GM18951 (cell line): Measurements from ENCODE around the gene CEP131.

Experiments
- POLR2A ChIP-seq: IDR thresholded peaks from 4 replicates; pipeline ENCODE4 v1.6.1; 2011; ENCODE audit warnings: mild to moderate bottlenecking; ENCODE audit not compliant: insufficient read length, insufficient read depth; ENCODE audit errors: extremely low read depth
- in situ Hi-C: fragments of 300-500 bp; cut with MboI; formaldehyde crosslinking; loops from one replicate; pipeline ENCODE4 v1.12.0; 2022; ENCODE audit warnings: low sequenced_read_pairs, mixed read lengths, inconsistent platforms; ENCODE audit not compliant: unreplicated experiment

Gene CEP131

DNA sequence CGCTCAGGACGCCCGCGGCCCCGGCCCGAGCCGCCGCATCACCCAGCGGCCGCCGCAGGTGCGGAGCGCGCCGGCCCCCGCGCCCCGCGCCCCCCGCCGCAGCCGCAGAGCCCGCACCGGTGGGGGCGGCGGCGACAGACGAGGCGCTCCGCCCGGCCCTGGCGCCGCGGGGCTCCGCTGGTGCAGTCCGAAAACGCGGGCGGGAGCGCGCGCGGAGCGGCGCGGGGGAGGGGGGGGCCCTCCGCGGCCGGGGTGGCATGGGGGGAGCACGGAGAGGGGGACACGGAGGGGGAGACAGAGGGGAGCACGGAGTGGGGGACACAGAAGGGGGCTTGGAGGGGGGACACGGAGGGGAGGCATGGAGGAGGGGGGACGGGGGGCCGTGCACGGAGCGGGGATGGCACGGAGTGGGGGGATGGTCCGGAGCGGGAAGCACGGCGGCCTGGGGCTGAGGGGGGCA lies 56.7 kb downstream of the CEP131 start, which contains the start of gene AATK:
Gene AATK (minus strand): TSS at position 189 of the 460 bp plus-strand sequence. CDS start 229 bp downstream, outside the sequence.
- in situ Hi-C loops: no loop called here
- no peak for TF ChIP-seq POLR2A

DNA sequence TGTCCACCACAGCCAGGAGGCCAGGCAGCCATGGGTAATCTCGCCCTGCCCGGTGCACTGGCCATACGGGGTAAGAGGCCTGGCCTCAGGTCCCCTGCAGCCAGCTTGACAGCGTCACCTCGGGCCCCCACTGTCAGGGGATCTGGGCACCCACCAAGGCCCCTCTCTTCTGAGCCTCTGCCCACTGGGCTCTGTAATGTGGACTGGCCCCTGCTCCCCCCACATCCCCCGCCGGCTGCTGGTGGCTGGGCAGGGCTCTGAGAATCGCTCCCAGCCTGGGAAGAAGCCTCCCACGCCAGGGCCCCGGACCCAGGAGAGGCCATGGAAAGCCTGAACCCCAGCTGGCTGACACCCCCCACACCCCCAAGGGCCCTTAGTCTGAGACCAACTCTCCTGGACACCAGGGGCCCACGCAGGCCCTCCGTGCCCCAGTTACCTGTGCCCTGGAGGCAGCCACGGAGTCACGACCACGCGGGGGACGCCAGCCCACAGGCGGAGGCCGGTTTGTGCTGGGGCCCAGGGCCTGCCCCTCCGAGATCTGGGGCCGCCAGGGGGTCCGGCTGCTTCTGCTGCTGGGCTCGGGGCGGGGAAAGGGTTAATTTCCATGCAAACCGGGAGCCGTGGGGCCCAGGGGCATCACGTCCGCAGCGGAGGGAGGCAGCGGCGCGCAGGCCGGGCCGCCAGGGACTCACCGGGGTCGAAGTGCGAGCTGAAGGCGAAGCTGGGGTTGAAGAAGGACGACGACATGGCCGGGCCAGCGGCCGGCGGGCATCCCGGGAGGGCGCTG lies 57.3 kb downstream of the CEP131 start, which contains the start of gene PVALEF:
Gene PVALEF (plus strand): TSS at position 262 of the 787 bp plus-strand sequence. CDS start 15,720 bp downstream, outside the sequence.
- no peak for TF ChIP-seq POLR2A
- in situ Hi-C loops: no loop called here

DNA sequence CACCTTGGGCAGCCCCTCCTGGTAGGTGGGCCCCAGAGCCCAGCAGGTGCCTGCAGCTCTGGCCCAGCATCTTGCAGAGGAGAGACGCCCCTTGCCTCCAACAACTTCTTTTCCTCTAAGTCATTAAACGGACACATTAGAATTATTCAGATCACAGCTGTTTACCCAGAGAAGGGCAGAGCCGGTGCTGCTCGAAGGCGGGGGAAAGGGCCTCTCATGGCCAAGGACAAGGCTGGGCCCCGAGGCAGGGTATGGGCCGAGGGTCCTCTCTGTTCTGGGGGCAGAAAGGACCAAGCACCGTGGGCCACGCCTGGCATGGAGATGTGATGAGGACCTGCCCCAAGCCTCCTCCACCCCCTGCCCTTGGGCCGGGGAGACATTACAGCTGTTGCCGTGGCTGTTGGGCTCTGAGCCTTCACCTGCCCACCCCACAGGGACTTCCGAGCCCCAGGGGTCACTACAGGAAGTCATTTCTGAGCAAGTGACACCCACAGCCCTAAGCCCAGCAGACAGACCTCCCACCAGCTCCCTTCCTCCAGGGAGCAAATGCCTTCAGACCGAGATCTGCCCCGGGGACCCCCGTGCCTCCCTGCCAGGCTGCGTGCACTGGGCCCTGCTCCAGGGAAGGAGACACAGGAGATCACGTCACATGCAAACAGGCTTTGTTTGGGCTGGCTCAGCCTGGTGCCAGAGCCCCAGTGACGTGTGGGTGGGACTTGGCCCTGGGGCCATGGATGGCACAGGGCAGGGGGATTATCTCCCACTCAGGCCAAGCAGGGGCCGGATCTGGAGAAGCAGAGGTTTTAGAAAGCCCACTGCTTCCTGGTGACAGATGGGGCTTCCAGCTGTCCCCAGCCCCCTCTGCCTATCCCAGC lies 58.2 kb downstream of the CEP131 start:
- no peak for TF ChIP-seq POLR2A
- in situ Hi-C loops: no loop called here

DNA sequence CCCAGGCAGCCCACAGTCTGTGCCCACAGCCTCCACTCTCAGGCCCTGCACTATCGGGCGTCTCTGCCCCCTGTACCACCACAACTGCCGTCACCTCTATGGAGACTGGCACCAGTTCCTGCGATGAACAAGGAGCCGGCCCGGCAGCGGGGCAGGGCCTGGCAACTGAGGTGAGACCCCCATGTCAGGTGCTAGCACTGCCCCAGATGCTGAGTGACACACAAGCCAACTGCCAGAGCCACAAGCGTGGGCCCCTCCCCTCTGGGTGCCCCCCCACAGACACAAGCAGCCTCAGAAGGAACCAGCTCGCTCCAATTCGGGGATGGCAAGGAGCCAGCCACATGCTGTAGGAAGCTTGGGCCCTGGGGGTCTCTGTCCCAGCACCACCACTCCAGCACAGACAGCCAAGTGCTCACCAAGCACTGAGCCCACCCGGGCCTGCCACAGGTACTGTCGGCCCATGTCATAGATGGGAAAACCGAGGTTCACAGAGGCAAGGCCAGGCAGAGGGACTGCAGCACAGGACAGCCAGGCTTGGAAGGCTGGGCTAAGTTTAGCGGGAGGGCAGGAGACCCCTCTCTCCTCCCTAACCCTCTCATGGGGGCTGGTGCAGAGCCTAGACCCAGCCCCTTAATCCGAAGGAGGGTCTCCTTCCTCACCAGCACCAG lies 58.9 kb downstream of the CEP131 start:
- in situ Hi-C loops: no loop called here
- TF ChIP-seq POLR2A: no peak

DNA sequence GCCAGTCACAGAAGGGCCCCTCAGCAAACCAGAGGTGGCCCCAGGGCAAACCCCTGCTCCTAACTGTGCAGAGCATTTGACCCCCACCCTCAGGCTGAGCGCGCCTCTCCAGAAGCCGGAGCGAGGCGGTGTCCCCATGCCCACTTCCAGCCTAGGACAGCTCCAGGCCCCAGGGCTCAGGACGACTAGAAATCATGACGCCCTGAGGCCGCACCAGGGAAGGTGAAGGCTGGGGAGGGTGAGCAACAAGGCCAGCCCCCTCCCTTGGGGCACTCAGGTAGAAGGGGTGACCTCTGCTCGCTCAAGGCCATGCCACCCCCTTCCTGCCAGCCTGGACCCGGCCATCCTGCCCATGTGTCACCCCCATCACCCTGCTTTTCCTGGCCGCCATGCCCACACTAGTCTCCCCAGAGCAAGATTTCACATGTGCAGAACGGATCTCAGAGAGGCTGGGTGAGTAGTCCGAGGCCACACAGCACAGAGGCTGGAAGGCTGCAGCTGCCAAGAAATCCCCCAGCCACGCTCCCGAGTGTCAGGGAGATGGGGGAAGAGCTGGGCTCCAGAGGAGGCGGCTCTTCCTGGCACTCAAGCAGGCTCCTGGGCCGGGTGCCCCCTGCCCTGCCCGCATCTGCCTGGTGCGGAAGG lies 59.6 kb downstream of the CEP131 start:
- no peak for TF ChIP-seq POLR2A
- in situ Hi-C loops: no loop called here

DNA sequence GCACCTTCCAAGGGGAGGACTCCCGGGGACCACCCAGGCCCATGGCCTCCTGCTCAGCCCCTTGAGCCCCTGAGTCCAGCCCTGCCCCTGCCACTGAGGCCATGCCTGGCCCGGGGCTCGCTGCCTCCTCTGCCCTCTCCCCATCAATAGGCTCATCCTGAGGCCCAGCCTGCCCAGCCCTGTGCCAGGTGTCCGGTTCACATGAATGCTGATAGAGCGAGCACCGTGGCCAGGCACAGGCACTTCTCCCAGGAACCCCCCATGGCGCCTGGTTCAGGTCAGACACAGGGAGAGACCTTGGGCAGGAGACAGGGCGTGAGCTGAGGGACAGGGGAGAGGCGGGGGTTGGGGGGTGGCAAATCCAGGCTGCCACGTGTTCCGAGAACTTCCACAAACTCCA lies 60.3 kb downstream of the CEP131 start:
- in situ Hi-C loops: no loop called here

DNA sequence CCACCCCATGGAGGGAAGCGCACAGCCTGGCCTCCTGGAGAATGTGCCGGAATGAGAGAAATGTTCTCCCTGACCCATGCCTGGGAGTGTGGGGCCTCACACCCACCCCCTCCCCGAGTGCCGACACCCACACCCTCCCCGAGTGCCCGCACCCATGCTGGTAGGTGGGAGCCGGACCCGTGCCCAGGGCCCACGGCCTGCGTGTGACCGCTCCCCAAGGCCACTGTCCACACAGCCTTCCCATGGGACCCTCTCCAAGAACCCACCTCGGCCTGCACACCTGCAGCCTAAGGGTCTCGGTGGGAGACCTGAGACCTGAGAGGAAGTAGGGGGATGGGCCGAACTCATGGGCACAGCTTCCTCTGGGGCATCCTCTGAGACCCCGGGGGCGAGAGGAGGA lies 60.8 kb downstream of the CEP131 start:
- TF ChIP-seq POLR2A: no peak
- in situ Hi-C loops: no loop called here

More for the DNA sequence above, 60.3 kb downstream of the CEP131 start:
- TF ChIP-seq POLR2A: no peak

DNA sequence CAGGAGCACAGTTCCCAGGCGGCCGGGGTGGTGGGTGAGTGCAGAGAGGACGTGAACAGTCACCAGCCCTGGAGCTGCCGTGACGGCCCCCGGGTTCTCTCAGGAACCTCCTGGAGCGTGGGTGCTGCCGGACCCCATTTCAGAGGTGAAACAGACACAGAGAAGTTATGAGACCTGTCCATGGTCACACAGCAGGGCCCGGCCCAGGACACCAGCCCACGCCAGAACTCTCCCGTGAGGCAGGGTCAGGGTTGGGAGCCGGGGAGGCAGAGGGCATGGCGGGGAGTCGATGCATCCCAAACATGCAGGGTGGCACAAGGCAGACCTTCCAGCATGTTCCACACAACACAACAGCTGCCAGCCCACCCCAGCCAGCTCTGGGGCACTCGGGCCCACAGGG lies 61.2 kb downstream of the CEP131 start:
- no peak for TF ChIP-seq POLR2A
- in situ Hi-C loops: no loop called here

DNA sequence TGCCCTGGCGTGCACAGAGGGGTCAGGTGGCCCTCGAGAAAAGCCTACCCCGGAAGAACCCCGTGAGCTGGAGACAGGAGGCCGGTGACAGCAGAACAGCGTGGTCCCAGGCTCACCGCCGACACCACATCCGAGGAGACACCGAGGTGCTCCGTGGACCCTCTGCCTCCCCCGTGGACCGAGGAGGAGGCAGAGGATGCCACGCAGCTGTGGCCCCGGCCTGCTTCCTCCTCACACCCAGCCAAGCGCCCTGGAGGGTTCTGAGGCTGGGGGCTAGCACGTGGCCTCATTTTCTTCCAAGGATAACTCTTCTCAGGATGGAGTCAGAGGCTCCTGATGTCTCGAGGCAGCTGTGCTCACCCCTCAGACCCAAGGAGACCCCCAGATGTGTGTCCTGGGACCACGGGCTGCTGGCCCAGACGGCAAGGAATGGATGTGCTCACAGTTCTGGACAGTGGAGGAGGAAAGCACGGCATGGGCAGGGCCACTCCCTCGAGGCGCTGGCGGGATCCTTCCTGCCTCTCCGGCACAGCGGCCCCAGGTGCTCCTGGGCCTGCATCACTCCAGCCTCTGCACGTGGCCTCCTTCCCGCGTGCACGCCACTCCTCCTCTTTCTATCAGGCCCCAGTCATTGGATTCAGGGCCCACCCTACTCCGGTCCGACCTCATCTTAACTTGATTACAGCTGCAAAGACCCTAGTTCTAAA lies 61.9 kb downstream of the CEP131 start:
- in situ Hi-C loops: no loop called here
- TF ChIP-seq POLR2A: no peak

DNA sequence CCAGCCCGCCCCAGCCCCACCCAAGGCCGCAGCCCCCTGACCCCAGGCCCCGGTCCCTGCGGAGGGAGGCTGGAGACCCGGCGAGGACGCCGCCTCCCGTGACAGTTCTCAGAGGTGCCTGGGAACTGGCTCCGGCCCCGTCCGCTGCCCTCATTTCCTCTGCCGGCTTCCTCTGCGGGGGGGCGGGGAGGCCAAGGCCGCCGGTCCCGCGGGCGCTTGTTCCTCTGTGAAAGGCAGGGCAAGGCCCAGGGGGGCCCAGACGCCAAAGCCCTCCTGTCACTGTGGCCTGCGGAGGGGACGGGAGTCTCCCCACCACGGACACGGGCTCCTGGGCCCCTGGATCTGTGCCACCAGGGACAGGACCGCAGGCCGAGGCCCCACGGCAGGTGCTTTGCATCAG lies 62.5 kb downstream of the CEP131 start:
- in situ Hi-C loops: no loop called here
- no peak for TF ChIP-seq POLR2A

DNA sequence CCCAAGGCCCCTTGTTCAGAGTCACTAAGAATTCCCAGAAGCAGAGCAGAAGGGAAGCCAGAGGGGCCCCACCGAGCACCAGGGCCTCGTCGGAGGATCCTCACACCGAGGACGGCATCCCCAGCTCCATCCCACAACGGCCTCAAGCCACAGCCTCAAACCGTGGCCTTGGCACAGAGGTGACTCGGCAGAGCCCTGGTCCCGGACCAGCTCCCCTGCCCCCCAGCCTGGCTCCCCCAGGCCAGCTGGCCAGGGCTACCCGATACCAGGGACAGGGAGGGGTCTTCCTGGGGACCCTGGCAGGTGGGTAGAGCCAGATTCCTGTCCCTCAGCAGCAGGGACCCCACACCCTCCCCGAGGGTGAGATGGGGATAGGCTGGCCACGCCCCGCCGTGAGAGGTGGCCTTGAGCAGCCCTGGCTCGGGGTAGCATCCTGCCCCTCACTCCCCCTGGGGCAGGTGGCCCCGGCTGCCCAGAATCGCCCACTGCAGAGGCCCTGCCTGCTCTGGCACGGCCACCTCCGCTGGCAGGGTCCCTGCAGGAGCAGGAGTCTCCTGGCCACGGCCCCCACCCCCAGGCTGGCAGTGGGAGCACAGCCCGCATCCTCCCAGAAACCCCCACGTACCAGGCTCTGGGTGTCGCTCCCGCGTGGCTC lies 63.0 kb downstream of the CEP131 start:
- TF ChIP-seq POLR2A: no peak
- in situ Hi-C loops: no loop called here
